Bronchial epithelial cell (primary cell): ENCODE data around the gene CIDEC. TPM values are rescaled to one million over a fixed set of nuclear protein-coding genes. Genes with fewer than 3 reads are reported as not detected.

Source experiments
- DNase-seq: peaks from one replicate; pipeline ENCODE4 v3.0.0-alpha.2; 2010; ENCODE audit warnings: low read depth
- FAIRE-seq: peaks from 2 replicates; lab custom pipeline; 2011; peaks lifted over from hg19 to GRCh38; lab: Jason Lieb, UNC
- H3K27me3 ChIP-seq: 2 replicates; pipeline ENCODE4 v1.5.1; 2011; ENCODE audit warnings: low read length; ENCODE audit not compliant: control insufficient read depth, insufficient read depth
- H3K36me3 ChIP-seq: 2 replicates; pipeline ENCODE4 v1.5.1; 2011; ENCODE audit warnings: low read length; ENCODE audit not compliant: control insufficient read depth, insufficient read depth
- H3K4me3 ChIP-seq: 2 replicates; pipeline ENCODE4 v1.5.1; 2011; ENCODE audit warnings: mild to moderate bottlenecking, low read depth, low read length, control low read depth
- CTCF ChIP-seq: IDR thresholded peaks from 2 replicates; pipeline ENCODE4 v1.5.1; 2011; ENCODE audit warnings: mild to moderate bottlenecking, moderate library complexity, low read length, control low read depth, inconsistent platforms; ENCODE audit not compliant: insufficient read depth, severe bottlenecking
- total RNA-seq: library from RNA; depleted of rRNA; stranded (reverse); fragments of >200 nt; gene quantifications from 2 replicates; pipeline ENCODE4 v1.2.1, GENCODE V29; 2014

The CIDEC gene
- total RNA-seq, 1 donor from 2014 or later = not detected

GRCh38 chr3:9916346-9916733 lies 36.3 kb upstream of the CIDEC start:
- H3K4me3 ChIP-seq = no peak overlapping the region

GRCh38 chr3:9915254-9916141 lies 35.4 kb upstream of the CIDEC start:
- DNase-seq (peak; percentile 23), FAIRE-seq (no peak)
- Histone ChIP-seq H3K36me3 (peaks cover 9% of the 10 kb centered on the region), H3K27me3 (no peaks in the 10 kb centered on the region), H3K4me3 (peak overlapping the region; percentile 19)
- peak; percentile 50 for TF ChIP-seq CTCF

More at GRCh38 chr3:9916346-9916733, 36.3 kb upstream of the CIDEC start:
- FAIRE-seq = no peak
- peak; percentile 45 for DNase-seq
- no peak for TF ChIP-seq CTCF
- Histone ChIP-seq H3K27me3 (no peaks in the 10 kb centered on the region), H3K36me3 (peaks cover 8% of the 10 kb centered on the region)

GRCh38 chr3:9914559-9915253 lies 34.7 kb upstream of the CIDEC start:
- Histone ChIP-seq H3K36me3 (peaks cover 7% of the 10 kb centered on the region), H3K4me3 (no peak overlapping the region), H3K27me3 (no peaks in the 10 kb centered on the region)
- no peak for FAIRE-seq
- DNase-seq = no peak
- no peak for TF ChIP-seq CTCF

GRCh38 chr3:9914011-9914410 lies 34.0 kb upstream of the CIDEC start:
- TF ChIP-seq CTCF = no peak
- no peak for FAIRE-seq
- no peaks in the 10 kb centered on the region for H3K27me3 ChIP-seq
- no peak overlapping the region for H3K4me3 ChIP-seq
- DNase-seq = no peak
- peaks cover 8% of the 10 kb centered on the region for H3K36me3 ChIP-seq

- Histone ChIP-seq H3K4me3 (no peak overlapping the region), H3K36me3 (peaks cover 12% of the 10 kb centered on the region), H3K27me3 (no peaks in the 10 kb centered on the region)
- no peak for DNase-seq
- no peak for FAIRE-seq
- TF ChIP-seq CTCF = no peak
These were observed 33.5 kb upstream of the CIDEC start for GRCh38 chr3:9913601-9914000.
